Activated T-helper 1 cell treated with anti-CD3 and anti-CD28 coated beads, Interleukin-2, amount 50 U/mL, for 16 hours (primary cell): ENCODE measurements around the gene MEPCE.
A peak's percentile ranks its signal among the peaks of the same experiment; 100 is the strongest.
"Not testable (repeated sequence)": the region's sequence is repeated elsewhere in the genome, so short reads cannot be mapped to it uniquely, and the experiment has no call there.

Experiments used
- DNase-seq, 2 donors: peaks; one replicate each; pipeline ENCODE4 v3.0.0-alpha.2; 2020; ENCODE audit warnings: low read depth in 1 of 2, low spot score in 1 of 2

Gene MEPCE

GRCh38 chr7:100433592-100434296 lies 4.1 kb downstream of the MEPCE start:
- DNase-seq: no peak

- no peak for DNase-seq
Observed at GRCh38 chr7:100434297-100435144, 4.9 kb downstream of the MEPCE start.

DNA sequence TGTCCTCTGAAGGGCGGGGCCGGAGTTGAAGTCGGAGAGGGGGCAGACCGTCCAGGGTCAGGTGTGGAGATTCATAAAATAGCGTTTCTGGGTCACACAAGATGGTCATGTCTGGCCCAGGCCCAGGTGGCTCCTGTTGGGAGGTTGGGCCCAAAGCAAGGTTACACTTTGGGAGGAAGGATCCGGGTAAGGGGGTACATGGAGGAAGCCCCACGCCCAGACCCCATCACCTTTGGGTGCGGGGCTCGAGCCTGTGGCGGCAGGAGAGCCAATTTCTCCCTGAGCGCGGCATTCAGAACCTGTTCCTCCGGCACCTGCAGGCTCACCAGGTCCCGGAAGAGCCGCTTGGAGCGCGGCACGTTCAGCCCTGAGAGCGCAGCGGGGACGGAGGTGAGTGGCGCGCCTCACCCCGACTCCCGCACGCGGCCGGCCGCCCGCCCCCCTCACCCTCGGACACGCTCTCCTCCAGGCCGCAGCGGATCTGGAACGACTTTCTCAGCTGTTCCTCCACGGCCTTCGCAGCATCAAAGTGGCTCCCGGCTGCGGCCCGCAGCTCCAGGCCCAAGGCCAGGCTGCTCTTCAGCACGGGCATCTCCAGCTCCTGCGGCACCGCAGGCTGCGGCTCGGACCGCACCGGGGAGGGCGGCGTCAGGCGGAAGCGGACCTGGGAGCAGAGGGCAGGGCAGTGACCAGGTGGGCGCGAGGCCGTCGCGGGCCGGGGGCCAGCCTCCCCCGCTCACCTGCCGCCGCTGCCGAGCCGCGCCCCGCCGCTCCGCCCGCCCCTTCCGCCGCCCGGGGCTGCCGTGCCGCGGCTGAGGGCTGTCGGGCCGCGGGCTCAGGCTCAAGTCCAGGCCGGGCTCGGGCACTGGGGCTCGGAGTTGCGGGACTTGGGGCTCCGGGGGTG lies 6.0 kb downstream of the MEPCE start:
- DNase-seq: peak in 1 of 2 donors; percentile 26

DNA sequence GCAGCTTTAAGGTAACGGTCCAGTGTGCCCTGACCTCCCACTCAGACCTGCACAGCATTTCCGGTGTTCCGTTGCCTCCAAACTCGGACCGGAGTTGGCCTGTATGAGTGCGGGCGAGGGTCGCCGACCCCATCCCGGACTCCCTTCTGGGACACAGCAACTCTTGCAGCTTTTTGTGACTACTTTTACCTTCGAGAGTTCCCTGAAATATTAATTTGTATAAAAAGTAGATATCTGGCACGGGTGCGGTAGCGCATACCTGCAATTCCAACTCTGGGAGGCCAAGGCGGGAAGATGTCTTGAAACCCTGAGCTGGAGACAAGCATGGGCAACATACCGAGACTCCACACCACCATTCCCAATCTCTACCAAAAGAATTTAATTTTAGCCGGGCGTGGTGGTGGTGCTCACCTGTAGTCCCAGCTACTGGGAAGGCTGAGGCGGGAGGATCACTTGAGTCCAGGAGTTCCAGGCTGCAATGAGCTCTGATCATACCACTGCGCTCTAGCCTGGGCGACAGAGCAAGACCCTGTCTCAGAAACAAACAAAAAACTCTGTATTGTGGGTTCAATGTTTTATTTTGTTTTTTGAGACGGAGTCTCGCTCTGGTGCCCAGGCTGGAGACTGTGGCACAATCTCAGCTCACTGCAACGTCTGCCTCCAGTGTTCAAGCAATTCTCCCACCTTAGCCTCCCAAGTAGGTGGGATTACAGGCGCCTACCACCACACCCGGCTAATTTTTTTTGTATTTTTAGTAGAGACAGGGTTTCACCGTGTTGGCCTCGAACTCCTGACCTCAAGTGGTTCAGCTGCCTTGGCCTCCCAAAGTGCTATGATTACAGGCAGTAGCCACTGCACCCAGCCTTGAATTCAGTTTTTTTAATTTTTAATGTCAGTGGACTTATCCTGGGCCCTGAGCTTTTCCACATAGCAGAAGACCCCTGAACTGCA lies 7.8 kb downstream of the MEPCE start:
- DNase-seq: no peak

DNA sequence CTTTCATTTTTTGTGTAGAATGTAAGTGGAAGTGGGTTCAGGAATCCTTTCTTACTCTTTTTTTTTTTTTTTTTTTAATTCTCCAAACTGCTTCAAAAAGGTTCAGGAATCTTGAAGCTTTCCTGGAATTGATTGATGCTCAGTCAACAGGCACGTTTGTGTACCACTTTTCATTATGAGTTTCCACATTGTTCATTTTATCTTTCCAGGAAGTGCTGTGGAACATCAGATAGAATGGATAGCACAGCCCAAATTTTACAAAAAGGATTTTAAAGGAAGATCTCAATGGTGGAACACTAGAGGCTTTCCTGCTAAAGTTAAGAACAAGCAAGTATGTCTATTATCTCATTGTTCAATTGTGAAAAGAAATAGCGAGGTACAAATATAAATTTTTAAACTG lies 8.5 kb downstream of the MEPCE start:
- no peak for DNase-seq

DNA sequence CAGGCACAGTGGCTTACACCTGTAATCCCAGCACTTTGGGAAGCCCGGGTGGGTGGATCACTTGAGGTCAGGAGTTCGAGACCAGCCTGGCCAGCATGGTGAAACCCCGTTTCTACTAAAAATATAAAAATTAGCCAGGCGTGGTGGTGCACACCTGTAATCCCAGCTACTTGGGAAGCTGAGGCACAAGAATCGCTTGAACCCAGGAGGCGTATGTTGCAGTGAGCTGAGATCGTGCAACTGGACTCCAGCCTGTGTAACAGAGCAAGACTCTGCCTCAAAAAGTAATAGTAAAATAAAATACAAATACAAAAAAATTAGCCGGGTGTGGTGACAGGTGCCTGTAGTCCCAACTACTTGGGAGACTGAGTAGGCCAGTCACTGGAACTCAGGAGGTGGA lies 9.1 kb downstream of the MEPCE start:
- not testable (repeated sequence) for DNase-seq

DNA sequence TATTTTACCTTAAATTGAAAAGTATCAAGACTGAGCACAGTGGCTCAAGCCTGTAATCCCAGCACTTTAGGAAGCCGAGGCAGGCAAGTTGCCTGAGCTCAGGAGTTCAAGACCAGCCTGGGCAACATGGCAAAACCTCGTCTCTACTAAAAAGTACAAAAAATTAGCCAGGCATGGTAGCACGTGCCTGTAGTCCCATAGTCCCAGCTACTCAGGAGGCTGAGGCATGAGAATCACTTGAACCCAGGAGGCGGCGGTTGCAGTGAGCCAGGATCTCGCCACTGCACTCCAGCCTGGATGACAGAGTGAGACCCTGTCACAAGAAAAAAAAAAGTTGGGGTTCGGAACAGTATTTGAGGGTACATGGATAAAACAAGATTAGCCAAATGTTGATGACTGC lies 9.6 kb downstream of the MEPCE start:
- not testable (repeated sequence) for DNase-seq

GRCh38 chr7:100441641-100442535 lies 12.3 kb downstream of the MEPCE start:
- no peak for DNase-seq

GRCh38 chr7:100443096-100443840 lies 13.6 kb downstream of the MEPCE start:
- DNase-seq: no peak

DNA sequence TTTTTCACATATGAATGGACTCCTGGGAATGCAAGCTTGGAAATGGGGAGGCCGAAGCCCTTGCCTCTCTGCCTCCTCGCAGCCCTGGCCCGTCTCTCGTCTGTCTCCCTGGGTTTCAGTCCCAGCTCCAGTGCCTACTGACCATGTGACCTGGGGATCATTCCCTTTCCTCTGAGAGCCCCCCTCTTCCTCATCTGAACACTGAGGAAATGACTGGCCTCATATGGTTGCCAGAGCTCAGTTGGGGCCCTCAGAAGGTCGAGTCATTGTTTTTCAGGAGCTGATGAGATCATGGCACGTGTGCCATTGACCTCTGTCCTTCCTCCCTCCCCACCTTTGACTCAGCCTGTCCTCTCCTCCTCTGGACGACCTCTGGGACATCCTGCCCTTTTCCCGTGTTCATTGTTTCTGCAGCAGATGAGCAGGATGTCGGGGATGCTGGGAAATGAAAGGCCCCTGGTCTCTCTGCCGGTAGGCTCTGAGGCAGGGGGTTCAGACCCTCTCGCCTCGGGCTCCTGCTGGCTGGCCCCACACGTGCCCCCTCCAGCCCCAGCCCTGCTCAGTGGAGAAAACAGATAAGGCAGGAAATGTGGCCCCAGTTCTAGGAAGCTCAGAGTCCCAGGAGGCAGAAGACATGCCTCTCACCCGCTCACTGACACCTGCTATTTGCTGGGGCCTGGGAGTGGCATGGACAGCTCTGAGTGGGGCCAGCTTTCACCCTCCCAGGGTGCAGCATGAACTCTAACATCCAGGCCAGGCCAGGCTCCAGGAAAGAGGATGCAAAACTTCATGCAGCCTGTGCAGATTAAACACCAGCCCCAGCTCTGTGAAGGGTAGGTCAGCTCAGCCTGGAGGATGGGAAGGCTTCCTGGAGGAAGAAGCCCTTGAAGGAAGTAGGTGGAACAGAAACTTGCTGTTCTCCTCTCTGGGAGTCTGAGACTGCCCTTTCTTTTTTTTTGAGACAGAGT lies 15.0 kb downstream of the MEPCE start:
- no peak for DNase-seq

GRCh38 chr7:100446040-100446439 lies 16.4 kb downstream of the MEPCE start:
- DNase-seq: no peak

- DNase-seq: not testable (repeated sequence)
Observed at GRCh38 chr7:100447363-100447762, 17.7 kb downstream of the MEPCE start.

DNA sequence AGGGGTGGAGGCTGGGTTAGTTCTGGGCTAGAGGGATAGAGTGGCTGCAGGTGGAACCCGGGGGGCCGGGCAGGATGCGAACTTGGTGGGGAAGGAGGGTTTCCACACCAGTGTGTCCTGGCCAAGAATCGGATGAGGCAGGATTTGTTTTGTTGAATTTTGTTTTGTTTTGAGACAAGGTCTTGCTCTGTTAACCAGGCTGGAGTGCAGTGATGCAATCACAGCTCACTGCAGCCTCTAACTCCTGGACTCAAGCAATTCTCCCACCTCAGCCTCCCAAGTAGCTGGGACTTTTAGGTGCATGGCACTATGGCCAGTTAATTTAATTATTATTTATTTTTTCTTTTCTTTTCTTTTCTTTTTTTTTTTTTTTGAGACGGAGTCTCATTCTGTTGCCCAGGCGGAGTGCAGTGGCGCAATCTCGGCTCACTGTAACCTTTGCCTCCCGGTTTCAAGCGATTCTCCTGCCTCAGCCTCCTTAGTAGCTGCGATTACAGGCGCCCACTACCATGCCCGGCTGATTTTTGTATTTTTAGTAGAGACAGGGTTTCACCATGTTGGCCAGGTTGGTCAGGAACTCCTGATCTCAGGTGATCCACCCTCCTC lies 19.7 kb downstream of the MEPCE start:
- DNase-seq: no peak

- no peak for DNase-seq
Observed at GRCh38 chr7:100452513-100452912, 22.9 kb downstream of the MEPCE start.

GRCh38 chr7:100453854-100454253 lies 24.2 kb downstream of the MEPCE start:
- DNase-seq: not testable (repeated sequence)

GRCh38 chr7:100455206-100455605 lies 25.6 kb downstream of the MEPCE start:
- no peak for DNase-seq

- DNase-seq: no peak
Observed at GRCh38 chr7:100456562-100456961, 26.9 kb downstream of the MEPCE start.
